ENCODE measurements around the gene PRKAG2. TPM values are rescaled to one million over a fixed set of nuclear protein-coding genes. Genes with fewer than 3 reads are reported as not detected.

PRKAG2 gene
- total RNA-seq, 1 donor = 21.2 TPM

DNA sequence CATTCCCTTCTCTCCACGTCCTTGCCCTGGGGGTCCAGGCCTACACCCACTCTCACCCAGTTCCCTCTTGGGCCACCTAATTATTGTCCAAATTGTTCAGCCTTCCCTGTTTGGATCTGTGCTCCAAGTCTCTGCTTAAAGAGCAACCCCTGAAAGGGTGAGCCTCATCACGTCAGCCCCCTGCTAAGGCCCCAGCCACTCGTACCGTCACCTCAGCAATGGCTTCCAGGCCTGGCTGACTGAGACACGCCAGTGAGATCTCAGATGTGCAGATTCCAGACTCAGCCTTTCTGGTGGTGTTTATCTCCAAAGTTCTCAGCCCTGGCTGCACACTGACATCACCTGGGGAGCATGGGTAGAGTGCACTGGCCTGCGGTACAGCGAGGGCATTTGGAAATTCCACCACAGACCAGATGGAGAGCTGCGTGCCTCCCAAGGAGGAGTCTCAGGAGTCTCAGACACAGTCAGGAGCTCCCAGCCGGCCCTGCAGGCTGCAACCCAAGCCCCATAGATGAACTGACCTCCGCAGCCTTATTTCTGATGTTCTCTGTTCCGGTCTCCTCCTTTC lies 87.5 kb downstream of the PRKAG2 start:
- DNase-seq (ENCODE audit: low read depth) = no peak
- TF ChIP-seq, protein P1, sequence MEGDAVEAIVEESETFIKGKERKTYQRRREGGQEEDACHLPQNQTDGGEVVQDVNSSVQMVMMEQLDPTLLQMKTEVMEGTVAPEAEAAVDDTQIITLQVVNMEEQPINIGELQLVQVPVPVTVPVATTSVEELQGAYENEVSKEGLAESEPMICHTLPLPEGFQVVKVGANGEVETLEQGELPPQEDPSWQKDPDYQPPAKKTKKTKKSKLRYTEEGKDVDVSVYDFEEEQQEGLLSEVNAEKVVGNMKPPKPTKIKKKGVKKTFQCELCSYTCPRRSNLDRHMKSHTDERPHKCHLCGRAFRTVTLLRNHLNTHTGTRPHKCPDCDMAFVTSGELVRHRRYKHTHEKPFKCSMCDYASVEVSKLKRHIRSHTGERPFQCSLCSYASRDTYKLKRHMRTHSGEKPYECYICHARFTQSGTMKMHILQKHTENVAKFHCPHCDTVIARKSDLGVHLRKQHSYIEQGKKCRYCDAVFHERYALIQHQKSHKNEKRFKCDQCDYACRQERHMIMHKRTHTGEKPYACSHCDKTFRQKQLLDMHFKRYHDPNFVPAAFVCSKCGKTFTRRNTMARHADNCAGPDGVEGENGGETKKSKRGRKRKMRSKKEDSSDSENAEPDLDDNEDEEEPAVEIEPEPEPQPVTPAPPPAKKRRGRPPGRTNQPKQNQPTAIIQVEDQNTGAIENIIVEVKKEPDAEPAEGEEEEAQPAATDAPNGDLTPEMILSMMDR (IDR thresholded peaks at IDR 0.05; ENCODE audit: insufficient read depth, low read depth, low read length) = no peak
- H3K4me3 ChIP-seq (ENCODE audit: low read depth, low read length) = no peak overlapping the region

DNA sequence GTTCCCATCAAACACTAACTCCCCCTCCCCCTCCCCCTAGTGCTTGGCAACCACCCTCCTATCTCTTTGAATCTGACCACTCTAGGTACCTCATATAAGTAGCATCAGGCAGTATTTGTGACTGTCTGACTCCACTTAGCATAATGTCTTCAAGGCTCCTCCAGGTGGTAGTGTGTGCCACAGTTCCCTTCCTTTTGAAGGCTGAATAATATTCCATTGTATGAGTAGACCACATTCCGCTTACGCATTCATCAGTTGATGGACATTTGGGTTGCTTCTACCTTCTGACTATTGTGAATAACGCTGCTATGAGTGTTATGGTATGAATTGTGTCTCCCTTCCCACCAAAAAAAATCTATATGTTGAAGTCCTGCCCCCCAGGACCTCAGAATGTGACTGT lies 89.6 kb downstream of the PRKAG2 start:
- H3K4me3 ChIP-seq (ENCODE audit: low read depth, low read length) = no peak overlapping the region
- TF ChIP-seq, protein P1 (IDR thresholded peaks at IDR 0.05; ENCODE audit: insufficient read depth, low read depth, low read length) = no peak
- DNase-seq (ENCODE audit: low read depth) = no peak

DNA sequence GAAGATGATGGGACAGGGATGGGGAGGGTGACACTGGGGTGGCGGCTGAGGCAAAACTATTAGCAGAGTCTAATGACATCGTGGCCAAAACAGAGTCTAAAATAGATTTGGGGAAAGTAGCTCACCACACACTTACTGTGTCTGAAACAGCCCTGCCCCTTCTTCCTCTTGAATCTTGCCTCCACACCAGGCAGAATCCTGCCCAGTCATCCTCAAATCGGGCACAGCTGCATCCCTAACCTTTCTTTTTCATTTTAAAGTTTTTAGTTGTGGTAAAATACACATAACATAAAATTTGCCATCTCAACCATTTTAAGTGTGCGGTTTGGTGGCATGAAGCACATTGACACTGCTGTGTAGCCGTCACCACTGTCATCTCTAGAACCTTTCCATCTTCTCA lies 90.0 kb downstream of the PRKAG2 start:
- no peak for DNase-seq (ENCODE audit: low read depth)
- H3K4me3 ChIP-seq (ENCODE audit: low read depth, low read length) = no peak overlapping the region
- TF ChIP-seq, protein P1 (IDR thresholded peaks at IDR 0.05; ENCODE audit: insufficient read depth, low read depth, low read length) = no peak

DNA sequence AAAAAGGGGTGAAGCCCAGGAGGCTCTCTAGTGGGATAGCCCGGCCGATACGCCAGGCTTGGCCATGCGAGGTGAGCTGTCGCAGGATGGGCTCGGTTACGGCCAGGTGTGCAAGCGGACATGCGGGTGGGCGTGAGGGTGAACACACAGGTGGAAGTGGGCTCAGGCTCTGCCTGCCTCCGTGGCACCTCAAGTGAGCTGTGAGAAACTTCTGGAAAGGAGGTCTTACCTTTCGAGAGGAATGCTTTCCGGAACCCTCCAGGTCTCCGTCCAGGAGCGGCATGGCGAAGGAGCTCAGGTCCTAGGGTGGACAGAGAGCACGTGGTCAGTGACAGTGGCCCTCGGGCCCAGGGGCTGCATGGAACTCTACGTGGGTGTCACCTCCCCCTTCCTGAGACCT lies 90.7 kb downstream of the PRKAG2 start:
- H3K4me3 ChIP-seq (ENCODE audit: low read depth, low read length) = no peak overlapping the region
- TF ChIP-seq, protein P1 (IDR thresholded peaks at IDR 0.05; ENCODE audit: insufficient read depth, low read depth, low read length) = no peak
- DNase-seq (ENCODE audit: low read depth) = no peak

DNA sequence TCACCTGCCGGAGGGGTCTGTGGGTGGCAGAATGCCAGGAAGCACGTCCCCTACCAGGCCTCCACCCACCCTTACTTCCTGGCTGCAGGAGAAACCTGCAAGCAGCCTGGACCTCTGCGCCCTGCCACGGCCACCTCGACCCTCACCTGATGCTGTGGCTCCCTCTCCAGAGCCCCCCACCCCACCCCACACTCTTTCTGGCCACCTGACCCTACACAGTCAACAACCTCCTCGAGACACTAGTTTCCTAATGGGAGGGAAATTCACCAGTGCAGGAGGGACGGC lies 91.3 kb downstream of the PRKAG2 start:
- H3K4me3 ChIP-seq (ENCODE audit: low read depth, low read length) = no peak overlapping the region
- TF ChIP-seq, protein P1 (IDR thresholded peaks at IDR 0.05; ENCODE audit: insufficient read depth, low read depth, low read length) = no peak
- no peak for DNase-seq (ENCODE audit: low read depth)

DNA sequence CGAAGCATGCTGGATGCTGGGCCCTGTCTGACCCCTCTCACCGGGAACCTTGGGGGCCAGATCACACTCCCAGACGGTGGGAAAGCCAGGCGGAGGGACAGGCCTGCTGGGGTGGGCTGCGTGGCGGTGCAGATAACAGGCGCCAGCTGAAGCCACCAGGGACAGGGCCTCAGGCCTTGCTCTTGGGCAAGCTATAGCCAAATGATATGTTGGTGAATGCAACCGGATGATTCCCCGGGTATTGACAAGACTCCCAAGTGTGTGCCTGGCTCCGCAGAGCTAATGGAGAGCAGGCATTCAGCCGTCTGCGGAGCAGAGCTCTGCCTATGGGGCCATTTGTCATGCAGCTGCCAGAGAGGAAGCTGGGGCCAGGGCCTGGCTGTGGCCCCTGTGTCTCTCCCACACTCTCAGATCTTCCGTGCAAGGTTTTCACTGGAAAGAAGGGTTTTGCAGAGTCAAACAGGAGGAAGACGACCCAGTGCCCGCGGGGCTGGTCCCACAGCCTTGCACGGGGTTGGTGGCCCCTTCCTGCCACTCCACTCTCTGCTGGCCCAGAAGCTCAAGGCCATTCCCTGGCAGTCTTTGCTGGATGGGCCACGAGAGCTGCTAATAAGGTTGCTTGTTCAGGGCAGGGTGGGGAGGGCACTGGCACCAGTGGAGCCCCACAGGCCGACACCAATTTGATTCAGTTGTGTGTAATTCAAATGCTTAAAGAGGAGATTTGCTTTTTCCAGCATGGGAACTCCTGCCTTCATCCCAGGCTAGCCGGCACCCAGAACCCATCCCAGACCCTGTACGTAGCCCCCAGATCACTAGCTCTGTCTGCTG lies 91.8 kb downstream of the PRKAG2 start:
- no peak overlapping the region for H3K4me3 ChIP-seq (ENCODE audit: low read depth, low read length)
- TF ChIP-seq, protein P1 (IDR thresholded peaks at IDR 0.05; ENCODE audit: insufficient read depth, low read depth, low read length) = no peak
- no peak for DNase-seq (ENCODE audit: low read depth)

All from fibroblast of villous mesenchyme (primary cell).